ENCODE results near the gene SPACDR.

DNA sequence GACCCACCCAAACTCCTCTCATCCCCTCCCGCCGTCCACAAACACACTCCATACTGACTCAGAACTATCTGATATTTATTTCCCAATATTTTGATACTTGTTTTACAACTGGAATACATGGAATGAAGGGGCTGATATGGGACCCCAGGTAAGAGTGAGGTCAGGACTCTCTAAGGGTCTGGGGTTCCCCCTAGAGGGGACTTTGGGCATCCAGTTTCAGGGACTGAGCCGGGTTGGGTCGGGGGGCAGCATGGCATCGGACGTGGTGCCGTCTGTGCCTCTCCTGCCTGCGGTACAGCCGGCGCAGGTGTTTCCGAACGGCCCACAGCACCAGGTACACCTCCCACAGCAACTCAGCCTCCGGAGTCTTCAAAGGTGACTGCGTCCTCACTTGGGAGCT is 7.5 kb downstream of the SPACDR start:
- TF ChIP-seq, protein P1, sequence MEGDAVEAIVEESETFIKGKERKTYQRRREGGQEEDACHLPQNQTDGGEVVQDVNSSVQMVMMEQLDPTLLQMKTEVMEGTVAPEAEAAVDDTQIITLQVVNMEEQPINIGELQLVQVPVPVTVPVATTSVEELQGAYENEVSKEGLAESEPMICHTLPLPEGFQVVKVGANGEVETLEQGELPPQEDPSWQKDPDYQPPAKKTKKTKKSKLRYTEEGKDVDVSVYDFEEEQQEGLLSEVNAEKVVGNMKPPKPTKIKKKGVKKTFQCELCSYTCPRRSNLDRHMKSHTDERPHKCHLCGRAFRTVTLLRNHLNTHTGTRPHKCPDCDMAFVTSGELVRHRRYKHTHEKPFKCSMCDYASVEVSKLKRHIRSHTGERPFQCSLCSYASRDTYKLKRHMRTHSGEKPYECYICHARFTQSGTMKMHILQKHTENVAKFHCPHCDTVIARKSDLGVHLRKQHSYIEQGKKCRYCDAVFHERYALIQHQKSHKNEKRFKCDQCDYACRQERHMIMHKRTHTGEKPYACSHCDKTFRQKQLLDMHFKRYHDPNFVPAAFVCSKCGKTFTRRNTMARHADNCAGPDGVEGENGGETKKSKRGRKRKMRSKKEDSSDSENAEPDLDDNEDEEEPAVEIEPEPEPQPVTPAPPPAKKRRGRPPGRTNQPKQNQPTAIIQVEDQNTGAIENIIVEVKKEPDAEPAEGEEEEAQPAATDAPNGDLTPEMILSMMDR (IDR thresholded peaks at IDR 0.05) = no peak
- no peak for TF ChIP-seq POLR2AphosphoS5 (IDR thresholded peaks at IDR 0.05)

All from esophagus muscularis mucosa (tissue), 3 donors.